Liver (tissue), 3 donors: ENCODE measurements around the gene NAV2.

ENCODE experiments used
- CTCF ChIP-seq: fragments of 150-350 bp; IDR thresholded peaks from 2 replicates; pipeline ENCODE4 v1.5.1; 2017; ENCODE audit warnings: improper control_type of control experiment, low read depth, low read length; ENCODE audit not compliant: missing input control
- RAD21 ChIP-seq, 2 donors: IDR thresholded peaks; 2 replicates each; pipeline ENCODE4 v1.6.1; 2016; ENCODE audit warnings: antibody characterized with exemption in 2 of 2, mild to moderate bottlenecking in 2 of 2
- SP1 ChIP-seq: IDR thresholded peaks from 2 replicates; pipeline ENCODE4 v1.6.1; 2018; ENCODE audit warnings: antibody characterized with exemption, mild to moderate bottlenecking
- TAF1 ChIP-seq: conservative IDR thresholded peaks from 2 replicates; pipeline ENCODE4 v1.6.1; 2016; ENCODE audit warnings: antibody characterized with exemption, mild to moderate bottlenecking
- YY1 ChIP-seq: IDR thresholded peaks from 2 replicates; pipeline ENCODE4 v1.6.1; 2016; ENCODE audit warnings: antibody characterized with exemption, mild to moderate bottlenecking
- donor health status: healthy.
- donor health status: healthy.

GRCh38 chr11:19714022-19714386 lies 1.4 kb downstream of the NAV2 start:
- TF ChIP-seq RAD21 (IDR thresholded peaks at IDR 0.05): no peak
- TF ChIP-seq SP1: no peak
- TF ChIP-seq CTCF: no peak
- TF ChIP-seq TAF1: no peak
- TF ChIP-seq YY1: no peak
